DMS79 treated with DMSO at 0.1 percent for 48 hours (cell line): Measurements from ENCODE around the gene PMPCA.
A peak's percentile ranks its signal among the peaks of the same experiment; 100 is the strongest.

Experiments
- DNase-seq: peaks from one replicate; lab custom pipeline; 2025; lab: John Stamatoyannopoulos, UW

Gene PMPCA, protein sequence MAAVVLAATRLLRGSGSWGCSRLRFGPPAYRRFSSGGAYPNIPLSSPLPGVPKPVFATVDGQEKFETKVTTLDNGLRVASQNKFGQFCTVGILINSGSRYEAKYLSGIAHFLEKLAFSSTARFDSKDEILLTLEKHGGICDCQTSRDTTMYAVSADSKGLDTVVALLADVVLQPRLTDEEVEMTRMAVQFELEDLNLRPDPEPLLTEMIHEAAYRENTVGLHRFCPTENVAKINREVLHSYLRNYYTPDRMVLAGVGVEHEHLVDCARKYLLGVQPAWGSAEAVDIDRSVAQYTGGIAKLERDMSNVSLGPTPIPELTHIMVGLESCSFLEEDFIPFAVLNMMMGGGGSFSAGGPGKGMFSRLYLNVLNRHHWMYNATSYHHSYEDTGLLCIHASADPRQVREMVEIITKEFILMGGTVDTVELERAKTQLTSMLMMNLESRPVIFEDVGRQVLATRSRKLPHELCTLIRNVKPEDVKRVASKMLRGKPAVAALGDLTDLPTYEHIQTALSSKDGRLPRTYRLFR

DNA sequence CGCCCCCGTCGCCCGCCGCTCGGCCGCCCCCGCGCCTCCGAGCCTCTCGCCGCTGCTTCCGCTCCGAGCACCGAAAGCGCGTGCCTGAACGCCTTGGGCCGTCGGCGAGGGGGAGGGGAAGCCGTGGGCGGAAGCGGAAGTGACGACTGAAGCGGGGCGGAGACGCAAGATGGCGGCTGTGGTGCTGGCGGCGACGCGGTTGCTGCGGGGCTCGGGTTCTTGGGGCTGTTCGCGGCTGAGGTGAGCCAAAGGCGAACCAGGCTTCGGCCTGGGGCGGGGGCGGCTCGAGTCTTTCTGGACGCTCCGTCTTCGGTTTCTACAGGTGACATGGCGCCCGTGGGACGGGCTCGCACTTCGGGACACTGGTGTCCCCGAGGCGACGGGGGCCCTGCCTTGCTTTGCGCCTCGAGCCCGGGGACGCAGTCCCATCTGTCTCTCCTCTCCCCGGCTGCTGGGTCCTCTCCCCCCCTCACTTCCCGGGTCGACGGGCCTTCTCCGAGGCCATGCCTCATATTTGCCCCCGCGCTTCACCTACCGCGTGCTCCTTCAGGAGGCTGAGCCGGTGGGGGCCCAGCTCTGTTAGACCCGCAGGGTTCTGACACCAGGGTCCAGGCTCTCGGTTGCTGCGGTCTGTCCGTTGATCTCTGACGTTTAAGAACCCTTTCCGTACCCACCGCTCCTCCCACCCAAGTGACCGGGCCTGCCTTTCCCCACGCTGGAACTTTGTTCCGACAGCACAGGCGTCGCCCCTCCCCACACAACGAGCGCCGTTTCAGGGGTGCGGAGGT lies at the start of gene PMPCA, which contains the start of gene ENTR1:
Gene PMPCA (plus strand): TSS at position 159 of the 788 bp plus-strand sequence. CDS start 11 bp downstream, at position 170.
Gene ENTR1 (minus strand): TSS at position 115 of the 788 bp plus-strand sequence. CDS start 217 bp downstream, outside the sequence.
- peak; percentile 81 for DNase-seq

DNA sequence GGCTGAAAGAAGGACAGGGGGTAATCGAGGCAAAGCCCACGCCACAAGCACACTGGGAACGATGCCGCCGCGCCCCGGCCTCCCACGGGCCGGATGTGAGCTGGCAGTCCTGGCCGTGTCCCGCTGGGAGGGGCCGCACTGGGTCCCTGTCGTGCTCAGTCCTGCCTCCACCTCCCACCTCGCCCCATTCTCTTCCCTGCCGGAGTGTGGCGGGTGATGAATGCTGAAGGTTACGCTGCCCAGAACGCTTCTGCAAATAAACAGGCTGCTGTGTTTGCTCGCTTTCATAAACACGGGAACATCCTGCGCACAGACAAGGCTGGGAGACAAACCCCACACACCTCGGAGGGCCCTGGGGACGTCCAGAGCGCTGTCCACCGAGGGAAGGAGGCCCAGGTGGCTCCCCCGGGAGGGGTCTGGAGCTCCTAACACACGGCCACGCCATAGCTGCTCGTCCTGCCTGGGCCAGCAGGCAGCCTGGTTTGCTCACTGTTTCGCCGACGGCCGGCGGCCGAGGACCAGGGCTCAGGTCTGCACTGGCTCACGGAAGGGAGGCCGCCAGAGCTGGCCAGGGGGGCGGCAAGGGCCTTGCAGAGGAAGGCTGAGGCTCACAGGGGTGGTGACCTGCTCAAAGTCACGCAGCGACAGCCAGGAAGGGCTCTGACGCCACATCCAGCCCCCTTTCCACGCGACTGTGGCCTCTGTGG lies 49.3 kb upstream of the PMPCA start:
- no peak for DNase-seq

DNA sequence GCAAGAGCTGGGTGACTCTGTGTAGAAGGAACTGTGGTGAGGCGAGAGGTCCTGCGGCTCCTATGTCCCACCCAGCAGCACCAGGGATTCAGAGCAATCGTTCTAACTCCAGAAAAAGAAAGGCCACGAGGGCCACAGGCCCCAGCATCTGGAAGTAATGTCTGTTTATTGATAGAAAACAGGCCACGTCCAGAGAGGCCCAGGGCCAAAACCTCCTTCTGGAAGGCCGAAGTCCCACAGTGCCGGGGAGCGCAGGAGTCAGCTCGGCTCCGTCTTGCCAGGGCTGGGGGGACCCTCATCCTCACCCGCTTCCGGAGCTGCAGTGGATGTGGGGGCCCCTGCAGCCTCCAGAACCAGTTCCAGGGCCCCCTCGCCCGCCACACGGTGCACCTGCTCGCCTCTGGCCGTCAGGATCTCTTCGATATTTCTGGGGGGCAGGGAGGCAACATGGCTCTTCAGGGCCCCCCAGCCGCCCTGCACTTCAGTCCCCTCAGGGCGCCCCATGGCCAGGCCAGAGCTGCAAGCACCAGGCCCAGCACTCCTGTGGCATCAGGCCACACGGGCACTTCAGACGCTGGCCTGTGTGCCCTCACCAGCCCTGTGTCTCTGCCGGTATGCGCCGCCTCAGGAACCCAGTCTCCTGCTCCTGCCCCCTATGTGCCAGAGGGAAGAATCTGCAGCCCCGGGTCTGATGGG lies 48.6 kb upstream of the PMPCA start:
- DNase-seq = no peak

DNA sequence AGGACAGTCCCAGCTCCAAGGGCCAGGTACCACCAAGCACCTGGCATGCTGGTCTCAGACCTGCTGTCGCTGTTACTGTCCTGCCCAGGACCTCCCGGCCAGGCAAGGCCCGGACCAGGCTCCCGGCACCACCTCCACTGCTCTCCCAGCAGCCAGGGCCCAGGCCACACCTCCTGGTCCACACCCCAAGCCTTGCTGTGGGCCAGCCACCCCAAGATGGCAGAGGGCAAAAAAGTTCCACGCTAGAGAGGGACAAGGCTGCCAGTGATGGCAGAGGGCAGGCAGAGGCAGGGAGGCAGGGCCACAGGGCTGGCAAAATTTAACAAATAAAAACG lies 48.0 kb upstream of the PMPCA start:
- no peak for DNase-seq

DNA sequence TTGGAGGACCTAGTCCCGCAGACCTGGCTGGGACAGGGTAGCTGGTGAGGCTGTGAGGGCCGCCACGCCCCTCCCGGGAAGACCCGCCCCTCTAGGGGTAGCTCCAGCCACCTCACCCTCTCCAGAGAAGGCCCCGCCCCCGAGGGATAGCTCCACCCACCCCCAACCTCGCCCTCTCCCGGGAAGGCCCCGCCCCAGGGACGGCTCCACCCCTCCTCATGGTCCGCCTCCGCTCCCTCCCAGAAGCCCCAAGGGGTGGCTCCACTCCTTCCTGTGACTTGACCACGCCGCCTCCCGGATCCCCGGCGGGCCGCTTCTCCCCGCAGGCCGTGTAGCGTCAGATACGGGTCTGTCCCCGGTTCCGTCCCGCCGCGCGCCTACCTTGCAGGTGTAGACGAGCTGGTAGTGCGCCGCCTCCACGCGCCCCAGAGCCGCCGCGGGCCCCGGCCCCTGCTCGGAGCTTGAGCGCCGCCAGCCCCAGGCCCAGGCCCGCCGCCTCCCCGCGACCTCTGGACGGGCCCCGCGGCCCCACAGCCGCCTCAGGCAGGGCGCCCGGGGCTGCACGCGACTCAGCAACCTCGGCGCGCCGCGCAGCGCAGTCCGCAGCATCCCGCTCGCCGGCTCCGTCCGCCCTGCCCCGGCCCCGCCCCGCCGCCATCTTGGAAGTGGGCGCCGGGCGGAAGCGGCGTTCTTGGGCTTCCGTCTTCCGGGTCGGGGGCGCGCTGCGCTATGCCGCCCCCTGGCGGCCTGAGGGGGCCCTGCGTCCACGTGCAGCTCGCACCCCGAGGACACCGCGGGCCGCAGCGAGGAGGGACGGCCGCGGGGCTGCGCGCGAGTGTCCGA lies 47.1 kb upstream of the PMPCA start, which contains the start of gene DNLZ:
Gene DNLZ (minus strand): TSS at position 639 of the 843 bp plus-strand sequence. CDS start 30 bp downstream, at position 609.
- peak; percentile 78 for DNase-seq

DNA sequence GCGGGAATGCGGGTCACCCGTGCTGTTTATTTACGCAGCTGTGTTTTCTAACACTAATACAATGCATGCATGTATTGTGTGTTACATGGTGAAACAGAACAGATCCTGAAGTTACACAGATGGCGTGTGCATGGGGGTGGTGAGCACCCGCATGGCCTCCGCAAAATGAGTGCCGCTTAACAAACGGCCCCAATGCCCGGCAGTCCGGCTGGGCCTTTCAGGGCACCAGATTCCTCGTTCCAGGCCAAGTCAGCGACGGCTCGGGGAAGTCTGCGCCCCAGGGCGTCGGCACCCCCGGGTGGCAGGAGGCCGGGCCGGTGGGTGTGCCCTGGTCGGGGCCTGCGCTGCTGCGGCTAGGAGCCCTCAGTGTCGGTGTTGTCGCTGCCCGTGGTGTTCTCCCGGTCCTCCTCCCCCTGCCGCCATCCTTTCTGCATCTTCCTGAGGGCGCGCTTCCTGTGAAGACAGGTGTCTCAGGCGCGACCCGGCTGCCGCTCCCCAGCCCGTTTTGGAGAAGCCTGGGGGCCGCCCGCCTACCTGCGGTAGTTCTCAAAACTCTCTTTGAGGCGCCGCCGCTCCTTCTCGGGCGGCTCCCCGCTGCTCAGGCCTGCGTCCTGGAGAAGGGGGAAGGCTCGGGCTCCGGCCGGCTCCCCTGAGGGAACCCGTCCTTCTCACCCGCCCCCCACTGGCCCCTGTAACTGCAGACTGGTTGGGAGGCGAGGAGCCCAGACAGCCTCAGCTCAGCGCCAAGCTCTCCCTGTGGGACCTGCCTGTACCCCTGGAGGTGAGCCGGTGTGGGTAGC lies 46.3 kb upstream of the PMPCA start:
- DNase-seq = peak; percentile 72

DNA sequence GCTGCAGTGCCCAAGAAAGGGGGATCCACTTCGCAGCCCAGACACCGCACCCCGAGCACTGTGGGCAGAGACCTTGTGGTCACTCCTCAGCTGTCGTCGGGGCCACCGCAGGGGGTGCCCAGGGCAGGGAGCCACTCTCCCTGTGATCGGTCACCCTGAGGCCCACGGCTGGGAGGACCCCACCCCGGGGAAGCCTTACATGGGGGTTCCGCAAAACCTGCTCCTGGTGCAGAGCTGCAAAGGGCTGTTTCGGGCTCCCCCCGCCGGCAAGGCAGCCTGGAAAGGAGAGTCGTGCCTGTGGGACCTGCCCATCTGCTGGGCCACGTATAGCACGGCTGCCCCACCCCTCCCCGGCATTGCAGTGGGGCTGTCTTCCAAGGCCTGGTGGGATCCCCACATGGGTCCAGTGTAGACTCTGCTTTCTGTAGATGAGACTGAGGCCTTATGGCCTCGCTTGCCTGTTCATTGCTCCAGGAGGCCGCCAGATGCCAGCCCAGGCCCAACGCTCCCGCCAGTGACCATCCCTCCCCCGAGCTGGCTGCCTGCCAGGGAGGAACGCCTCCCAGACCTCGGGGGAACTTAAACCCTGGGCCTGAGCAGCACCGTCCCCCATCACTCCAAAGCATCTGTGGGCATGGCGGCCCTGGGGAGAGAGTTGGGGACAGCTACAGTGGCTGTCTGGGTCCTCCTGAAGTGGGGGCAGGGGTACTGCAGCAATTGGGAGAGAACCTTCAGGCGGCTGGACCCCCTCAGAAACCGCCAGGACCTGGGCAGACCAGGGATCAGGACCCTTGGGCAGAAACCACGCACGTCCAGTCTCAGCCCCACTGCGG lies 45.3 kb upstream of the PMPCA start:
- no peak for DNase-seq

DNA sequence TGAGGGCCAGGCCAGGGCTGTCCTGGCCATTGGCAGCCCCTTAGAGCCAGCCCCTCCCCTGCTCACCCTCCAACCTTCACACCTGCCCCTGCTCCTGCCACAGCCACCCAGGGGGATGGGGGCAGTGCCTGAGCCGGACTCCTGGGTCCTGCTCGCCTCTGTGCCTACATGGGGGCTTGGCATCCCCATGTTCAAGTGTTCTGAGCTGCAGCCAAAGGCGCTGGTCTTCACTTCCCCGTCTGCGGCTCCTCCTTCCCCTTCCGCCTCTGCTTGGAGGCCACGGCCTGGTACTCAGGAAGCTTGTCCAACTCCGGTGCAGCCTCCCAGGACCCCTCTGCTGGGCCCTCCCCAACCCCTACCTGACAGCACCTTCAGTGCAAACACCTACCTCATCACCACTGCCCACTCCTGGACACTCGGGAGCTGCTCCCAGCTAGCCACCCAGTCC lies 44.7 kb upstream of the PMPCA start:
- DNase-seq = no peak

DNA sequence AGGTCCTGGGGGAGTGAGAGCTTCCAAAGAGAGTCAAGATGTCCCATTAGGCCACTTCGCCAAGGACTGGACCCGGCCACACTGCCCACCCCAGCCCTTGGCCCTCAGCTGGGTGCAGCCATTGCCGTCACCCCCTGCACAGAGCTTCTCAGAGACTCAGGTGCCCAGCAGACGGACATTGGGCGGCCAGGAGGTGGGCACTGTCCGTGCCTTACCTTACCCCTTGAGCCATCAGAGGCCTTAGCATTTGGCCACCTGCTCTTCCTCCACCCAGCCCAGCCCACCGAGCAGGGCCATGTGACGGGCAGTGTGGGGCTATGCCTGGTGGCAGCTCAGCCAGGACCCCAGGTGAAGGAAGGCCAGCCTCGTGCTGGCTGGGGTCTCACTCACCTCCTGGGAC lies 43.6 kb upstream of the PMPCA start:
- no peak for DNase-seq

DNA sequence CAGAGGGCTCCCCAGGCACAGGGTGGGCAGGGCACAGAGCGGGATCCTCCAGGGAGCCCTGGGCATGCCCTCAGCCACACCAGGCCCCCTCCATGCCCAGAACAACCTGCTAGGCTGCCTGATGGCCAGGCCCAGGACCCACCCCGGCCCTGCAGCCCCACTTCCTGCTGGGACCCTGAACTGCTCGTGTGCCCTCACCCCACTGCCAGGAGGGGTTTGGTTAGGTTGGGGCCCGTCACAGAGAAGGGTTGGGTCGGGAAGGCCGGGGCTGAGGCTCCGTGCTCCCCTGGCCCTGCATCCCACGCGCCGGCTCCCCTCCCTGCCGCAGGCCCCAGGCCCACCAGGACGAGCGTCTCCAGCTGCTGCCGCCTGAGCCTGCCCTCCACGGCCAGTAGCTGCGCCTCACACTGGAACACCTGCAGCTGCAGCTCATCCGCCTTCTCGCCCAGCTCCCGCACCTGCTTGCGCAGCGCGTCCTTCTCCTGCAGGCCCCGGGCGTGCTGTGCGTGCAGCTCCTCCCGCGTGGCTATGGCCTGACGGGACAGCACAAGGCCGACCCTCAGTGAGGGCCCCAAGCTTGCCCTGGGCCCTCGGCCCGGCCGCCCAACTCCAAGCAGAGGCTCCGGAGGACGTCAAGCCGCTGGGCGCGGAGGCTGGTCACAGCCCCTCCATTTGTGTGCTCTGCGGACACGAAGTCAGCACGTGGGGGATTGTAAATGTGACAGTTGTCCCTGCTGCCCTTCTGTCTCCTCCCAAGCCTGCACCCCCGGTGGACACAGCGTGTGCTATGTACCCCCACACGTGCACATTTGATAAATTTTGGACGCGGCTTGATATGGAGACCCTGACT lies 42.9 kb upstream of the PMPCA start:
- DNase-seq = no peak

DNA sequence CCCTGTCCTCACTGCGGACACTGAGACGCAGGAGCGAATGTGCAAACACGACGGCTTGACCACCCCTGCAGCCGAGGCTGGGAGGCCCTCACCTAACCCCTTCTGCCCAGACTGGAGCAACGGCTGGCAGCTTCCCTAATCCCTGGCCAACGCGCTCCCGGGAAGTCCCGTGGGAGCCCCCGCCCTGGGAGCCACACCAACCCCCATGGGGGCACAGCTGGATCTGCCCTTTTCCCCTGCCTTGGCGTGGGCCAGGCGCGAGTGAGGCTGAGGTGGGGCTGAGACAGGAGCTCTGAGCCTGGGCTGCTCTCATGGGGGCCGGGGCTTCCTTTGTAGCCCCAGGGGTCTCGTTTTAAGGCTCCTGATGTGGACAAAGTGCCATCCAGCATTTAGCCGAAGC lies 42.3 kb upstream of the PMPCA start:
- no peak for DNase-seq

DNA sequence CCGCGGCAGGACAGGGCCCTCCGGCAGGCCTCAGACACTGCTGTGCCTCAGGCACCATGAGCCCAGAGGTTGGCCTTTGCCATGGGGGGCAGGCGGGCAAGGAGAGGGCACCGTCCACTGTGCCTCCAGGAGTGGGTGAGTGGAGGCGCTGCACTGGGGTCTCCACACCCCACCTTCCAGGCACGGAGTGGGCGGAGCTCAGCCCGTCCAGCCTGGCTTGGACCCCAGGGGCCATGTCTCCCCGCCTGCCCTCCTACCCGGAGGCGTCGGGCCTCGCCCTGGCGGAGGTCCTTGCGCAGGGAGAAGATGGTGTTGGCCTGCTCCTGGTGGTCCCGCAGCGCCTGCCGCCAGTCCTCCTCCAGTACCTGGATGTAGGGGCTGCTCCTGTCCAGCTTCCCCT lies 40.4 kb upstream of the PMPCA start:
- DNase-seq = no peak

DNA sequence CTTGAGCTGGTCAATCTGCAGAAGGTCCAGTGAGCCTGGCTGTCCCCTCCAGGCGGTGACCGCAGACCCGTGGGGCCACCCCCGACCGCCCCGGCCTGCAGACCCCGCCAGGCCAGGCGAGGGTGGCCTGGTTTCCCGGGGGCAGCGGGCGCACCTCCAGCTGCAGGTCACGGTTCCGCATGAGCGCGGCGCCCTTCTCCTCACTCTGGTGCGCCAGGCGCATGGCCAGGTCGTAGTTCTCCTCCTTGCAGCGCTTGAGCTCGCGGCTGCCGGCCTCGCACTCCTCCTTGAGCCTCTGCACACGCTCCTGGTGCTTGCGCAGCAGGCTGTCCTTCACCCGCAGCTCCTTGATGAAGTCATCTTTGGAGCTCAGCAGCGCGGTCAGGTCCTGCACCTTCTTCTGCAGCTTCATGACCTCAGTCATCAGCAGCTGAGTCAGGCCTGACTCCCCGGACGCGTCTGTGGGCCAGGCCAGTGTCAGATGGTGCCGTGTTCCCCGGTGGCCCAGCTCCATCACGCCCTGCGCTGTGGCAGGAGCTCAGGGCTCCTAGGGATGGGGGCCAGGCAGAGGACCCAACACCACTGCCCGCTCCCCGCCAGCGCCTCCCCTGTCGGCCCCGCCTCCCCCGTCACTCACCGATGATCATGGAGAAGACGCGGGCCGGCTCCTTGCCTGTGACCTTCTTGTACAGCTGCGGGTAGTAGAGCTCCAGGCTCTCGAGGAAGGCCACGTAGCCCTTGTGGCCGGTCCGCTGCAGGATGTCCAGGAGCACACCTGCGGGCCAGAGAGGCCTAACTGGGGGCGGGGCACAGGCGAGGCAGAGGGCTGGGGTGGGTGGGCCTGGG lies 39.5 kb upstream of the PMPCA start:
- no peak for DNase-seq

DNA sequence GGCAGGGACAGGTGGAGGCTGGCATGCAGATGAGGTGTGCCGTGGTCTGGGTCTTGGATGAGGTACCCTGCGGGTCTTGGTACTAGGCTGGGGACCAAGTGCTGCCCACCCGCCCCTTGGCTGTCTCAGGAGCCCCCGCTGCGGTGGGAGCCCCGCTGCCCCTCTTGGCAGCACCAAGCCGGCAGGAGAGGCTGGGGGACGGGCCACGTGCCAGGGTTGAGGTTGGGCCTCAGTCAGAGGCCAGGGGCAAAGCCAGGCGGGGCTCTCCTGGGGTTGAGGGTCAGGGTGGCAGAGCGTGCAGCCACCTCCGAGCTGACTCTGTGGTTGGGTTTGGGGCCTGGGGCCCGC lies 39.0 kb upstream of the PMPCA start:
- DNase-seq = no peak

DNA sequence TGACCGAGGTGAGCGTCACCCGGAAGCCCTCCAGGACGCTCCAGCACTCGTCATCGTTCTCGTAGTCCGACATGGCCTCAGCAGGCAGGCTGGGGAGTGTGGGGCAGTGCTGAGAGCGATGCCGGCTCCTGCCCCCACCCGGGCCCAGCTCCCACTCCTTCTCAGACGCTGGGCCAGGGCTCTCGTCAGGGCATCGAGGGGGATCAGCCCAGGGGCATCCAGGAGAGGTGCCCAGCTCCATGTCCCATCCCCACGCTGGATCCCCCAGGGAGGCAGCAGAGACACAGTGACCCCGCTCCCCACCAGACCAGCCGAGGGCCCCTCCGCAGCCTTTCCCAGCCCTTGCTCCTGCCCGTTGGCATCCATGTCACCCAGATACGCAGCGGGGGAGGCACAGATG lies 38.5 kb upstream of the PMPCA start:
- no peak for DNase-seq

DNA sequence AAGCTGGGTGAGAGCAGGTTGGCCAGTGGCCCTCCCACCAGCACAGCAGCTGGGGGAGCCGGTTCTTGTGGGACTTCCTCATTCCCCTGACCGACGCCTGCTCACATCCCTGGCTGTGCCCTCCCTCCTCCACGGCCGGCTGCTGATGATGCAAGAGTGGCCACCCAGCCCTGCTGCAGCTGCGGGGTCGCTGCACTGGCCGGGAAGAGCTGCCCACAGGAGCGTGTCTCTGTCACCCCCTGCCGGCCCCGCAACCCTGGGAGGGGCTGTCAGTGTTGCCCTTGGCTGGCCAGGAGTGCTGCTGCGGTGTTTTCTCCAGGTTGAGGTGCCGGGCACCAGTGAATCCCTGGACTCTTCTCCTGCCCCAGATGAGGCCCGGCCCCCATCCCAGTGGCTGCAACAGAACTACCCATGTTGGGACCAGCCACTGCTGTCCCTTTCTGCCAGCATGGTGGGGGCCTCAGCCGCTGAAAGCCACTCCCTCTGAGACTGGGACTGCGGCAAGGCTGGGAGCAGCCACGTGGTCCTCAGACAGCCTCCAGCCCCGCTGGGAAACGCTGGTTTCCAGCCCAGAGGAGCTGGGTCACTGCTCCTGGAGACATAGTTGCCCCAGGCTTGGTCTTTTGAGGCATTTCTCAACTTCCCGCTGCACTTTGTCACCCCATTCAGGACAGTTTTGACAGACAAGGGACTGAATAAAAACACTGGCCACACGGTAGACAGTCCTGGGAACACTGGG lies 37.7 kb upstream of the PMPCA start:
- DNase-seq = peak; percentile 34
